ENCODE measurements around the gene RPRML. TPM values are rescaled to one million over a fixed set of nuclear protein-coding genes. Genes with fewer than 3 reads are reported as not detected.

Gene RPRML
- total RNA-seq, 1 experiment from 2014 or later, result 1.3 TPM

DNA sequence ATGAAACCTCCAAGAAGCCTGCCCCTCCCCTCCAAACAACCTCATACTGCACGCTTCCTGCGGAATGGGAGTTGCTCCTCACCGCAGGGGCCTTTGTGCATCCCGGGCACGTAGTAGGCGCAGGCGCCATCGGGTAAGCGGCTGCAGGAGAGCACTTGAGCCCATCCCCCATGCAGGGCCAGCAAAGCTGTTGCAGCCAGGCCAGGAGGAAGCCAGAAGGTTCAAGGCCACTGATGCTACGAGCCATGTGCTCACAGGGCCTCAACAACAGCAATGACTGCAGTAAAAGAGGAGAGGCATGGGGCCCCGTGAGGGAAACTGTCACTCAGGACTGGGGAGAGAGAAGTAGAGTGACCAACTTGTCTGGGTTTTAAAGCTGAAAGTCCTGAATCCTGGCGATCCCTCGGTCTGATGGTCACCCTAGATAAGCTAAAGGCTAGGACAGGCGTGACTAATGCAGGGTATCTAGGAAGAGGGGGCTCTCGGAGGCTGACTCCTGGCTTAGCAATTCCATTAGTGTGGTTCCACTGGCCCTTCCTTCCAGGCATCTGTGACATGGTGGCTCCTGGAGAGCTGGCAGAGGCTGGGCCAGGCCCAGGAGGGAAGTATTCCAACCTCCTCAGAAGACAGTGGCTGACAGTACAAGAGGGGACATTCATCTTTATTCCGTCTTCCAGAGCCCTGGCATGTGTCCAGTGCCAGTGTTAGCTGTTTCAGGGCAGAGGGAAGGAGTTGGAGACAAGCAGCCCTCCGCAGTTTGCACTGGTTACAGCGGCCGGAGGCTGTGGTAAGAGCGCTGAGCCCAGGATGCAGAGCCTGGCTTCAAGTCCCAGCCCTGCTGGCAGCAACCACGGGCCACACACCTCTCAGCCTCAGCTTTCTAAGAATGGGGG is 35.3 kb downstream of the RPRML start:
- Histone ChIP-seq H3K23me2 (ENCODE audit: insufficient read length, low read depth, low read length, poor library complexity, severe bottlenecking) (no peaks in the 10 kb centered on the region), H4K8ac (replicated peaks; ENCODE audit: insufficient read length, low read depth, low read length) (no peak overlapping the region), H2AK5ac (ENCODE audit: insufficient read length, low read length) (no peak overlapping the region), H2AFZ (ENCODE audit: low read length) (no peak overlapping the region), H2BK120ac (ENCODE audit: low read depth, low read length, poor library complexity, severe bottlenecking) (no peak overlapping the region), H3K9me3 (ENCODE audit: control insufficient read depth, low read depth, low read length) (no peaks in the 10 kb centered on the region), H3K14ac (ENCODE audit: insufficient read depth, low read length) (peak overlapping the region; percentile 25; the same call in 1 of the 2 replicates), H2BK15ac (ENCODE audit: low read depth, low read length) (no peak overlapping the region), H2BK20ac (ENCODE audit: low read depth, low read length, poor library complexity, severe bottlenecking) (no peak overlapping the region), H4K91ac (ENCODE audit: insufficient read length, low read depth, low read length) (no peak overlapping the region), H3K9ac (ENCODE audit: extremely low read depth, insufficient read length, low read length) (no peak overlapping the region), H3K4me1 (ENCODE audit: insufficient read depth, low read length) (no peaks in the 10 kb centered on the region; the same call in 1 of the 2 replicates), H3K27ac (ENCODE audit: insufficient read length, low read depth, low read length) (no peak overlapping the region), H3K27me3 (ENCODE audit: insufficient read depth, low read length) (no peaks in the 10 kb centered on the region), H3K4ac (ENCODE audit: low read depth, low read length) (no peak overlapping the region), H3K79me1 (ENCODE audit: insufficient read depth, low read depth, low read length, poor library complexity, severe bottlenecking) (no peaks in the 10 kb centered on the region), H4K20me1 (ENCODE audit: control insufficient read depth, insufficient read depth, insufficient read length) (no peaks in the 10 kb centered on the region), H2BK12ac (ENCODE audit: insufficient read length, low read depth, low read length) (no peak overlapping the region), H3K23ac (ENCODE audit: insufficient read length, low read depth, low read length) (no peak overlapping the region), H4K5ac (ENCODE audit: insufficient read length, low read depth, low read length) (no peak overlapping the region), H3T11ph (ENCODE audit: low read length) (no peak overlapping the region), H3K18ac (ENCODE audit: insufficient read length, low read depth, low read length) (no peak overlapping the region), H3K56ac (ENCODE audit: insufficient read length, low read depth, low read length) (no peak overlapping the region), H2BK5ac (ENCODE audit: insufficient read length, low read length) (no peak overlapping the region), H3K79me2 (ENCODE audit: insufficient read depth, low read length) (no peaks in the 10 kb centered on the region), H3K4me2 (ENCODE audit: insufficient read depth, insufficient read length, low read length) (no peak overlapping the region)
- peaks cover 1% of the 10 kb centered on the region; the same call in 1 of the 2 replicates for H3K27me3 Mint-ChIP-seq (ENCODE audit: low read depth)
- no CpG with 5 or more reads among the region's 21 CpGs for WGBS (ENCODE audit: extremely low coverage, insufficient read length, low lambda C conversion rate)
- TF ChIP-seq, protein P1, sequence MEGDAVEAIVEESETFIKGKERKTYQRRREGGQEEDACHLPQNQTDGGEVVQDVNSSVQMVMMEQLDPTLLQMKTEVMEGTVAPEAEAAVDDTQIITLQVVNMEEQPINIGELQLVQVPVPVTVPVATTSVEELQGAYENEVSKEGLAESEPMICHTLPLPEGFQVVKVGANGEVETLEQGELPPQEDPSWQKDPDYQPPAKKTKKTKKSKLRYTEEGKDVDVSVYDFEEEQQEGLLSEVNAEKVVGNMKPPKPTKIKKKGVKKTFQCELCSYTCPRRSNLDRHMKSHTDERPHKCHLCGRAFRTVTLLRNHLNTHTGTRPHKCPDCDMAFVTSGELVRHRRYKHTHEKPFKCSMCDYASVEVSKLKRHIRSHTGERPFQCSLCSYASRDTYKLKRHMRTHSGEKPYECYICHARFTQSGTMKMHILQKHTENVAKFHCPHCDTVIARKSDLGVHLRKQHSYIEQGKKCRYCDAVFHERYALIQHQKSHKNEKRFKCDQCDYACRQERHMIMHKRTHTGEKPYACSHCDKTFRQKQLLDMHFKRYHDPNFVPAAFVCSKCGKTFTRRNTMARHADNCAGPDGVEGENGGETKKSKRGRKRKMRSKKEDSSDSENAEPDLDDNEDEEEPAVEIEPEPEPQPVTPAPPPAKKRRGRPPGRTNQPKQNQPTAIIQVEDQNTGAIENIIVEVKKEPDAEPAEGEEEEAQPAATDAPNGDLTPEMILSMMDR (conservative IDR thresholded peaks at IDR 0.05), result no peak
- H3K36me3 Mint-ChIP-seq (ENCODE audit: insufficient read depth in 1 of 3, low read depth in 3 of 3), result peaks cover 2 to 31% (median 17%) of the 10 kb centered on the region in 3 experiments; a peak in 6 of 7 replicates
- peak overlapping the region in 2 of 3 experiments; percentile 52 to 83; a peak in 3 of 7 replicates for H3K27ac Mint-ChIP-seq
- DNase-seq, result peak; percentile 77
- H3K4me1 Mint-ChIP-seq, result peaks cover 34 to 42% of the 10 kb centered on the region in 2 experiments
- H3K9me3 Mint-ChIP-seq, result no peaks in the 10 kb centered on the region
- peak overlapping the region in 1 of 2 experiments; percentile 35; a peak in 2 of 5 replicates for H3K4me3 Mint-ChIP-seq

Data from H9 (cell line).